GM19239 (cell line): ENCODE measurements around the gene RNF135.
A peak's percentile ranks its signal among the peaks of the same experiment; 100 is the strongest.
"Not testable (repeated sequence)": the region's sequence is repeated elsewhere in the genome, so short reads cannot be mapped to it uniquely, and the experiment has no call there.

Experiments
- DNase-seq: peaks from one replicate; pipeline ENCODE4 v3.0.0; 2011; ENCODE audit warnings: low spot score; ENCODE audit not compliant: insufficient read length
- FAIRE-seq: peaks from 2 replicates; lab custom pipeline; 2011; peaks lifted over from hg19 to GRCh38; lab: Jason Lieb, UNC

RNF135 gene, protein sequence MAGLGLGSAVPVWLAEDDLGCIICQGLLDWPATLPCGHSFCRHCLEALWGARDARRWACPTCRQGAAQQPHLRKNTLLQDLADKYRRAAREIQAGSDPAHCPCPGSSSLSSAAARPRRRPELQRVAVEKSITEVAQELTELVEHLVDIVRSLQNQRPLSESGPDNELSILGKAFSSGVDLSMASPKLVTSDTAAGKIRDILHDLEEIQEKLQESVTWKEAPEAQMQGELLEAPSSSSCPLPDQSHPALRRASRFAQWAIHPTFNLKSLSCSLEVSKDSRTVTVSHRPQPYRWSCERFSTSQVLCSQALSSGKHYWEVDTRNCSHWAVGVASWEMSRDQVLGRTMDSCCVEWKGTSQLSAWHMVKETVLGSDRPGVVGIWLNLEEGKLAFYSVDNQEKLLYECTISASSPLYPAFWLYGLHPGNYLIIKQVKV

DNA sequence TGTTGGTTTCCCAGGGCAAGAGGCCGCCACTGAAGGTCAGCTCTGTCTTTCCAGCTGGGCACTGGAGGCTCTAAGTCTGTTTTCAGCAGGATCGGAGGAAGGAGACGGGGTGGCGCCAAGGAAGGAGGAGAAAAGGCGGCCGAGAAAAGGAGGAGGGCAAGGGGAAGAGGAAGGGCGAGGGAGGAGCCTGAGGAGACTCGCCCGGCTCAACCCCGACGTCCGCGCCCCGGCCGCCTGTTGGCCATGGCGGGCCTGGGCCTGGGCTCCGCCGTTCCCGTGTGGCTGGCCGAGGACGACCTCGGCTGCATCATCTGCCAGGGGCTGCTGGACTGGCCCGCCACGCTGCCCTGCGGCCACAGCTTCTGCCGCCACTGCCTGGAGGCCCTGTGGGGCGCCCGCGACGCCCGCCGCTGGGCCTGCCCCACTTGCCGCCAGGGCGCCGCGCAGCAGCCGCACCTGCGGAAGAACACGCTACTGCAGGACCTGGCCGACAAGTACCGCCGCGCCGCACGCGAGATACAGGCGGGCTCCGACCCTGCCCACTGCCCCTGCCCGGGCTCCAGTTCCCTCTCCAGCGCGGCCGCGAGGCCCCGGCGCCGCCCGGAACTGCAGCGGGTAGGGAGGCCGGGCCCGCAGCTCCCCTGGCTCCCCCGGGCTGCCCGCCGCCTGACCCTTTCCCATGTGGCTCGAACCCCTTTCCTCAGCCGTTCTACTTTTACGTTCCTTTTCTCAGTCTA, at the start of gene RNF135:
RNF135 (plus strand) TSS at position 209 of the 737 bp plus-strand sequence; CDS start at position 244, 35 bp downstream.
- peak; percentile 70 for DNase-seq
- FAIRE-seq, result peak; percentile 35

DNA sequence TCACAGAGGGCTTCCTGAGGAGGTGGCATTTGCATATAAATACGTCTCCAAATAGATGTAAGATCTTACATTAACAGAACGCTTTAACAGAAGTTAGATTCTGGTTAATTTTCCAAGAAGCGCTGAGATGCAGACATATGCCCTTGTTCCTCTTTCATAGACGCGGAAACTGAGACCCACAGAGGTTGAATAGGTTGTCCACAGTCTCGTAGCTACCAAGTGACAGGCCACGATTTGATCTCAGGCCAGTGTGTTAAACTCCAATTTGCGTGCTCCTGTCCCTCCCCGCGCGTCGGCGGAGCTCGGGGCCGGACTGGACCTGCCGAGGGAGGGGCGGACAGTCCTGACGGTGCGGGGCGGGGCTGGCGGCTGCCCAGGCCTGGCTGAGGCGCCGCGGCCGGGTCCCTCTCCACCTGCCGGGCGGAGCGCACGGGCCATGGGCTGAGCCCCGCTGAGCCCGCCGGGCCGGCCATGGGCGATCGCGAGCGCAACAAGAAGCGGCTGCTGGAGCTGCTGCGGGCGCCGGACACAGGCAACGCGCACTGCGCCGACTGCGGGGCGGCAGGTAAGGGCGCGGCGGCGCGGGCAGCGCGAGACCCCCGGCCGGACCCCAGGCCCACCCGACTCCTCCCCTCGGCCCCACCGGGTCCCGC, 49.2 kb upstream of the RNF135 start, which contains the start of gene ADAP2:
ADAP2 (plus strand) TSS at position 402 of the 653 bp plus-strand sequence; CDS start at position 472, 70 bp downstream.
- DNase-seq (no peak), FAIRE-seq (peak; percentile 71)

DNA sequence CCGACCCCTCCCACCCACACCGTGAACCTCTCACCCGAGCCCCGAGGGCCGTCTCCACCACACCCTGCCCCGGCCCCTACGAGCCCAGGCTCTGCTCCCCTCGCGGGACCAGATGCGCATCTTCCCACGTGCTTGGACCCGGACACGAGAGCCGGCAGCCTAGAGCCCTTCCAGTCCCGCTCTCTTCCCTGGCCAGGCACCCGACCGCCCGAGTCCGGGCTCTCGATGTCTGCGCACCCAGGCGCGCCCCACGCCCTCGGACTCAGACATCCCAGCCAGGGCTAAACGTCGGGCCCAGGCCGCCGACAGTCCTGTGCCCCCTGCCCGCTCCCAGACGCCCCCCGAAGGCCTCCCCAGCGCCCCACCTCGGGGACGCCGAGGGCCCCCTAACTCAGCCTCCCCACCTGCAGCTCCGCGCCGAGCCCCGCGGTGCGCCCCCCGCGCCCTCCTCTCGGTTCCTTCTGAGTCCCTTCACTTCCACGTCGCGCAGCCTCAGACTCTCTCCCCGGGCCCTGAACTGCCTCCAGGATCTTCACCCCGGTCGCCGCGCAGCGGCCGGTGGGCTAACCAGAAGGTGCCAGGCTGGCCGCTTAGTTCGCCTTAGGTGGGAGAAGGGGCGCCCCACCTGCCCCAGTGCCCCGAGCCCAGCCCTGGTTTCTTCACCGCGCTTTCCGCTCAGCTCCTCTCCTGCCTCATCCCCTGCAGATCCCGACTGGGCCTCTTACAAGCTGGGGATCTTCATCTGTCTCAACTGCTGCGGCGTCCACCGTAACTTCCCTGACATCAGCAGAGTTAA, 48.4 kb upstream of the RNF135 start:
- DNase-seq, result no peak
- no peak for FAIRE-seq

DNA sequence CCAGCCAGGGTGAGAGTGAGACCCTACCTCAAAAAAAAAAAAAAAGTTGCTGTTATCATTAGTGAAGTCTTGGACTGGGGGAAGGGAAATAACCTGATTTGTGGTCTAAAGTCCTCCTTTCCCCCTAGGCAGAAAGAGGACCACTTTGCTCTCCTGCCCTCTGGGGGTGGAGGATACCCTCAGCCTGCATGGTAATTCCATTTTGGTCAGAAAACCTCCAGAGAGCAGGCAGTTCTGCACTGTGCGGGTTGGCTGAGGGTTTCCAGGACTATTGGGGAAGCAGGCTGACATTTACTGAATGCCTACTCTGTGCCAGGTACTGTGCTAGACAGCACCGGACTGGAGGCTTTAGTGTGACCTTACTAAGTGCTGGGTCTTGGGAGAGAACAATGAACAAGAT, 46.5 kb upstream of the RNF135 start:
- DNase-seq, result no peak
- no peak for FAIRE-seq

DNA sequence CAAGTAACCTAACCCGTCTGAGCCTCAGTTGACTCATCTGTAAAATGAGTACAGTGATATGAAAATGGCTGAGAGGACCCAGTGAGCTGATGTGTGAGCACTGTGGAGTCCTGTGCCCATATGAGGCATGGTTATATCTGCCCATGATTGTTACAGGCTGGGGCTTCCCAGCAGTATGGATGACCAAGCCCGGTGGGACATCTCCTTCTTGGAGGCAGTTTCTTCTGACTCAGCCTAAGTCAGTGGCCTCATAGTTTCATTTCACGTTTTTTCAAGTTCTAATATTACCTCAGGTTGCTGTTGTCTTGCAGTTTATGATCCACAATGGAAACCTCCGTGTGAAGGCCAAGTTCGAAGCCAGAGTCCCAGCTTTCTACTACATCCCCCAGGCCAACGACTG, 44.3 kb upstream of the RNF135 start:
- FAIRE-seq, result no peak
- DNase-seq, result no peak

DNA sequence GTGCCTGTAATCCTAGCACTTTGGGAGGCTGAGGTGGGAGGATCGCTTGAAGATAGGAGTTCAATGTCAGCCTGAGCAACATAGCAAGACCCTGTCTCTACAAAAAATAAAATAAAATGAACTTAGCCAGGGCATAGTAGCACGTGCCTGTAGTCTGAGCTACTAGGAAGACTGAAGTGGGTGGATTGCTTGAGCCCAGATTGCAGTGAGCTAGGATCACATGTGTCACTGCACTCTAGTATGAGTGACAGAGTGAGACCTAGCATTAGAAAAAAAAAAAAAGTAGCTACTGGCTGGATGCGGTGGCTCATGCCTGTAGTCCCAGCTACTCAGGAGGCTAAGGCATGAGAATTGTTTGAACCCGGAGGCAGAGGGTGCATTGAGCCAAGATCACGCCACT, 43.1 kb upstream of the RNF135 start:
- DNase-seq (no peak), FAIRE-seq (no peak)

DNA sequence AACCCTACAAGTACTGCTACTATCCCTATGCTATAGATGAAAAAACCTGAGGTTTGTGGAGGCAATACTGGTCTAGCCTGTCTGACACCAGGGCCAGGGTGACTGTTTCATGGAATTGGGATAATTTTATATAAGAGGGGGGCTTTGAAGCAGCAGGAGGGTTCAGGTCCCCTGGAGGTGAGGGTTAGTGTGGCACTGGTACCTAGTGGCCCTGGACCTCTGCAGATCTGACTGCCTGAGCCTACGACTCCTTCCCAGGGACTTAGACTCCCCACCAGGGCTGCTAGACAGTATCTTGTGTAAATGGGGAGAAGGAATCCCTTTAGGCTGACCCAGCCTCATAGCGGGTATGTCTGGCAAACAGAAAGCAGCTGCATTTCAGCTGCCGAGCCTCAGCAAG, 42.3 kb upstream of the RNF135 start:
- FAIRE-seq (no peak), DNase-seq (no peak)

DNA sequence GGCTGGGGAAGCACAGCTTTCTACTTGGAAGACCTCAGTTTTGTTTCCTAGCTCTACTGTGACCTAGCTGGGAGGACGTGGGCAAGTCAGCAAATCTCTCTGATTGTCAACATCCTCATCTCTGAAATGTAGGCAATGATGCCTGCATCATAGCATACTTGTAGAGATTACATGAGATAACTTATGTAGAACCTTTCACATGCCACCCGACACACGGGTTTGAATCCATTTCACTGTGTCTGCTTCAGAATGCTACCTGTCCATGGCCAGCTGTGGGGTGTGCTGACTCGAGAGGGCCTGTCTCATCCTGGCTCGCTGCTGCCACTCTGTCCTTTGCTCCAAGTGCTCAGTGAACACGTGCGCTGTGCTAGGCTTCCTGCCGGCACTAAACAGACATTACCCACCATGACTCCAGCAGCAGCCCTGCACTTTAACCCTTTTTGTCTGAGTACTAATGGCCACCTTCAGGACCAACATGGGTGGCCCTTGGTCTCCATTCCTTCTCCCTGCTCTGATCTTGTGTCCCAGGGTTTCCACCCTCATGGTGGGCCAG, 41.7 kb upstream of the RNF135 start:
- FAIRE-seq, result no peak
- DNase-seq, result no peak

DNA sequence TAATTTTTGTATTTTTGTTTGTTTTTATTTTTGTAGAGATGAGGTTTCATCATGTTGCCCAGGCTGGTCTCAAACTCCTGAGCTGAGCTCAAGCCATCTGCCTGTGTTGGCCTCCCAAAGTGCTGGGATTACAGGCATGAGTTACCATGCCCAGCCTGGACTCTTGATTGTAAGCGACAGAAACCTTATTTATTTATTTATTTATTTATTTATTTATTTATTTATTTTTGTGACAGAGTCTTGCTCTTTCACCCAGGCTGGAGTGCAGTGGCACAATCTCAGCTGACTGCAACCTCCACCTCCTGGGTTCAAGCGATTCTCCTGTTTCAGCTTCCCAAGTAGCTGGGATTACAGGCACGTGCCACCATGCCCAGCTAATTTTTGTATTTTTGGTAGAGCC, 41.0 kb upstream of the RNF135 start:
- not testable (repeated sequence) for FAIRE-seq, DNase-seq

DNA sequence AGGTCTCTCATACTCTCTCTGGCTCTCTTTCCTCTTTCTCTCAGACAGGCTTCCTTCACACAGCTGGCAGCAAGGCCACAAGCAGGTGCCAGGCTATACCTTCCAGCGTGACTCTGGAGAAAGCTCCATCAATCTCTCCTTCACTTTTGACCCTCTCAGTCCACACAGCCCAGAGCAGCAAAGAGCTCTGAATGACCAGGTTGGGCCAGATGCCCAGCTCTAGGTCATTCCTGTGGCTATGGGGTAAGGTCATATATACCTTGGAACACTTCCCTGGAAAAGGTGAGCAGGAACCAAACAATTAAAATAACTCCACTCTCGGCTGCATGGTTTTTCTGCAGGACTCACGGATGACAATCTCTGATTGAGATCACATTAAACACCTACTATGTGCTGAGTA, 40.3 kb upstream of the RNF135 start:
- FAIRE-seq (no peak), DNase-seq (no peak)

DNA sequence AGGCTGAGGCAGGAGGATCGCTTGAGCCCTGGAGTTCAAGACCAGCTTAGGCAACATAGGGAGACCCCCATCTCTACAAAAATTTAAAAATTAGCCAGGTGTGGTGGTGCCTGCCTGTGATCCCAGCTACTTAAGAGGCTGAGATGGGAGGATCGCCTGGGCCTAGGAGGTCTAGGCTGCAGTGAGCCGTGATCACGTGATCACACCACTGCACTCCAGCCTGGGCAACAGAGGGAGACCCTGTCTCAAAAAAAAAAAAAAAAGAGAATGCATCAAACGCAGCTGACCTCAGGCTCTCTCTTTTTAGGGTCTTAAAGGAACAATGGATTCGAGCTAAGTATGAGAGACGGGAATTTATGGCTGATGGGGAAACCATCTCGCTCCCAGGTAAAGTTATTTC, 39.3 kb upstream of the RNF135 start:
- FAIRE-seq, DNase-seq: not testable (repeated sequence)

DNA sequence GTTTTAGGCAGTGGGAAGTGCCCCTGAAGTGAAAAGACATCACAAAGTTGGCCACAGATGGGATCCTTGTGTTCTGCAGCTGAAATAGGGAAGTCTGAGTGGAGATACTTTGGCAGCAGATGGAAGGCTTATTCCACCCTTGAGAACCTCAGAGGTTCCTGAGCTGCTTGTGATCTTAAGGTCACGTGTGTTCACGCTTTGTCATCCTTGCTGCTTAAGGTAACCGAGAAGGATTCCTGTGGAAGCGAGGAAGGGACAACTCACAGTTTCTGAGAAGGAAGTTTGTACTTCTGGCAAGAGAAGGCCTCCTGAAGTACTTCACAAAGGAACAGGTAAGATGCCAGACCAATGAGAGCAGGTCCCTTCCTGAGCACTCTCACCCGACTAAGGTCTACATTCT, 36.9 kb upstream of the RNF135 start:
- DNase-seq, result no peak
- no peak for FAIRE-seq

DNA sequence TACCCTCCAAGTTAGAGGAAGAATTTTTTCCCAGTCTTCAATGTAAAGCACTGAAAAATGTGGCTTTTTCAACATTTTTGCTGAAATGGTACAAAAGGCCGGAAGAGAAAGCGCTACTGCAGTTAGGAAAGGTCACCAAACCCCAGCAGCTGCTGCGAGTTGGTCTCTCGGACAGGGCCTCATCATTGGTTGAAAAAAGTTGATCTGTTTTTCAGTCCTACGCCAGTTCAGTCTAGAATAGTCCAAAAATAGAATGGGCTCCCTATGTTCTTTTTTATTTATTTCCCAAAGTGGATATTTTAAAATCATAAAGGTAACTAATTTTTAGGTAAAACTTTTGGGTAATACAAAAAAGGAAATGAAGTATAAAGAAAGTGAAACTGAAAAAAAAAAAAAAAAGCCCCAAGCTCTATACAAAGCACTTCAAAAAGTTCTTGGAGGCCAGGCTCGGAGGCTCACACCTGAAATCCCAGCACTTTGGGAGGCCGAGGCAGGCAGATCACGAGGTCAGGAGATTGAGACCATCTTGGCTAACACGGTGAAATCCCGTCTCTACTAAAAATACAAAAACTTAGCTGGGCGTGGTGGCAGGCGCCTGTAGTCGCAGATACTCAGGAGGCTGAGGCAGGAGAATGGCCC, 31.7 kb upstream of the RNF135 start:
- FAIRE-seq, result peak; percentile 93

DNA sequence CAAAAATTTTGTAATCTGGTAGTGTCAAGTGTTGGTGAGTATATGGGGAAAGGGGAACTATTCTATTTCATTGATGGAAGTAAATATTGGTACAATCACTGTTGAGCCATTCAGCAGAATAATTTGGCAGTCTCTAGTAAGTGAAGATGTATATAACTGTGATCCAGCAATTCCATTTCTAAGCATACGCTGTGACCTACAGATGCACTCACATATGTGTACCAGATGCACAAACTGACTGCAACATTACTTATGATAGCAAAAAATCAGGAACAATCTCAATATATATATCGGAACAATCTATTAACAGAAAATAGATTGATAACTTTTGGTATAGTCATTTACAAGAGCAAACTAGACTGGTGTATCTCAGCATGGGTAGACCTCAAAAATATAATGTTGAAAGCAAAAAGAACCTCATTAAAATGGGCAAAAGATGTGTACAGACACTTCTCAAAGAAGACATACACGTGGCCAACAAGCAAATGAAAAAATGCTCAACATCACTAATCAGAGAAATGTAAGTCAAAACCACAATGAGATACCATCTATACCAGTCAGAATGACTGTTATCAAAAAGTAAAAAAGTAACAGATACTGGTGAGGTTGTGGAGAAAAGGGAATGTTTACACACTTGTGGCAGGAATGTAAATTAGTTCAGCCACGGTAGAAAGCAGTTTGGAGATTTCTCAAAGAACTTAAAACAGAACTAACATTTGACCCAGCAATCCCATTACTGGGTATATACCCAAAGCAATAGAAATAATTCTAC, 28.3 kb upstream of the RNF135 start:
- no peak for DNase-seq
- FAIRE-seq, result no peak

More for the DNA sequence above, 31.7 kb upstream of the RNF135 start:
- peak; percentile 75 for DNase-seq

DNA sequence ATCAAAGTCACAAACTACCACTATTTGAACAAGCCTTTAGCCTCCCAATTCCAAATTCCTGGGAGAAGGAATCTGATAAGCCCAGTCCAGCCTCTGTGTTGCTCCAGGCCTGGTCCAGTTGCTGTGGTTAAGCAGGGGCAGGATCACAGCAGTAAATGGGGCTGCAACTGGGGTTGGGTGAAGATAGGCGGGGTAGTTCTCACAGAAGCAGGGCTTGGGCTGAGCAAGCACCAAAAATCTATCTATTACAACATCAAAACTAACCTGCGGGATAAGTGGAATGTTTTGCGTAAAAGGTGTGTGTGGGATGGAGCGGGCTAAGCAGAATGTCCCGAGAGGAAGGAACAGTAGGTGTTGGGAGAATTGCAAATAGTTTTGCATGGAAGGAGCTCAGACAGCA, 23.0 kb upstream of the RNF135 start:
- DNase-seq, result no peak
- no peak for FAIRE-seq

DNA sequence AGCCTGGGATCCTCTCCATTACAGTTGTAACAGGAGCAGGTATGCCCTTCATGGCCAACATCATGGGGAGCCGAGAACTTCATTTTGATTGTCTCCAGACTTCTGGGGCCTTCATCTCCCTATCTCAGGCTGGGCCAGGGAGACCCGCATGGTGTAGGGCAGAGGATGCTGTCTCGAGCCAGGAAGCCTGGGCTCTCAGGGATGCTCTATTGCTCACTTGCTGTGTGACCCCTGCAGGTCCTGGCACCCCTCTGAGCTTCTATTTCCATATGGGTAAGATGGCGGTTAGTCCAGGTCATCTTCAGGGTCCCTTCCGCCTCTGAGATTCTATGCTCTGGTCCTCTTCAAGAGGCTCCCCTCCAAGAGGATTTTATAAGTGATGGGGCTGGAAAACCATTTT, 20.6 kb upstream of the RNF135 start:
- DNase-seq (no peak), FAIRE-seq (no peak)

DNA sequence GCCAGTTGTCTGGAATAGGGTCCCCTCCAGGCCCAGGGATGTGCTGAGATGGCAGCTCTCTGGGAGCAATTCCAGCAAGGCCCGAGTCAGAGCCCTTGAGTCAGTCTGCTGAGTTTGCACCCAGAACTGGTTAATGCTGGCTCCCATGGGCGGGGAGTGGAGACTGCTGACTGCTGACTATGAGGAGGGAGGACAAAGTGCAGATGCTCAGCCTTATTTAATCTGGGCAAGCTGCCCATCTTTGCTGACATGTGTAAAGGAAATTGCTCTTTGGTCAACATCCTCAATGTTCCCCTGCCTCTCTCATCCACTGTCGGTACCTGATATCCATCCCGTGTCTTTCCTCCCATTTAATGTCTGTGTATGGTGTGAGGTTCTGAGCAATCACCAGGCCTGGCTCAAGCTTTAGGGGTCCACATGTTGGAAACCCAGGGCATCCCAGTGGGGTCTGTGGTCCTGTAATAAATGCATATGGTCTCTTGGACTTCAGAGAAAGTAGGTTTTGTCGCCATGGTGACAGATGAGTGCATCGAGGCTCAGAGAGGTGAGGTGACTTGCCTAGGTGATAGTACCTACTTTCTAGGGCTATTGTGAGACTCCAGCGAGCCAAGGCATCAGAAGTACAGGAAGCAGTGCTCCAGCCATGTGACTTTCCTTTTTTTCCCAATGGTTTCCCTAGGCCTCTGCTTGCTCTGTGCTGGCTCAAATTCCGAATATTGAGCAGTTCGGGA, 20.0 kb upstream of the RNF135 start:
- no peak for FAIRE-seq
- DNase-seq, result no peak
